ENCODE data around the gene PRKAR1B.

- TF ChIP-seq RFX5 (IDR thresholded peaks at IDR 0.05; ENCODE audit: low read depth, low read length), result no peak
- no peak for TF ChIP-seq GABPA (IDR thresholded peaks at IDR 0.05; ENCODE audit: low read depth)
- TF ChIP-seq YY1 (IDR thresholded peaks at IDR 0.05; ENCODE audit: low read depth, low read length), result no peak
- no peak for TF ChIP-seq ESRRA (IDR thresholded peaks at IDR 0.05; ENCODE audit: low read length)
- no peak for TF ChIP-seq FOS (IDR thresholded peaks at IDR 0.05; ENCODE audit: borderline replicate concordance, extremely low read depth, insufficient read length)
Measured at GRCh38 chr7:767941-768731, 41.1 kb upstream of the PRKAR1B start.

Measured in GM12878 (cell line).